NCI-H2107 treated with DMSO at 0.1 percent for 48 hours (cell line): ENCODE measurements around the gene TTR.

ENCODE experiments used
- DNase-seq: peaks from one replicate; lab custom pipeline; 2025; ENCODE audit not compliant: unreplicated experiment; lab: John Stamatoyannopoulos, UW

TTR gene

GRCh38 chr18:31614044-31614443, 22.4 kb downstream of the TTR start:
- DNase-seq: no peak

DNA sequence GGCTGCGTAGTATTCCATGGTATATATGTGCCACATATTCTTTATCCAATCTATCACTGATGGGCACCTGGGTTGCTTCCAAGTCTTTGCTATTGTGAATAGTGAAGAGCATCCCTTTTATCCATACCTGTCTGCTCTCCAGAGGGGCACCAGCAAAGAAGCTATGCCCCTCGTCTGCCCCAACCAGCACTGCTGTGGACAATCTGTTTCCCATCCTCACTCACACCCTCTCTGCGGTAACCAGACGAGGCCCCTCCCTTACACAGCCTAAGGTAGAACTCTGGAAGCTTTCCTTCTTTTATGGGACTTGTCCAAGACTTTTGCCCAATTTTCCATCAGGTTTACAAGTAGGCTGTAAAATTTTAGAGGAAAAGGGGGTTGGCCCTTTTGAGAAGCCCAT, 24.9 kb downstream of the TTR start:
- DNase-seq: no peak

GRCh38 chr18:31617031-31617717, 25.5 kb downstream of the TTR start:
- no peak for DNase-seq

DNA sequence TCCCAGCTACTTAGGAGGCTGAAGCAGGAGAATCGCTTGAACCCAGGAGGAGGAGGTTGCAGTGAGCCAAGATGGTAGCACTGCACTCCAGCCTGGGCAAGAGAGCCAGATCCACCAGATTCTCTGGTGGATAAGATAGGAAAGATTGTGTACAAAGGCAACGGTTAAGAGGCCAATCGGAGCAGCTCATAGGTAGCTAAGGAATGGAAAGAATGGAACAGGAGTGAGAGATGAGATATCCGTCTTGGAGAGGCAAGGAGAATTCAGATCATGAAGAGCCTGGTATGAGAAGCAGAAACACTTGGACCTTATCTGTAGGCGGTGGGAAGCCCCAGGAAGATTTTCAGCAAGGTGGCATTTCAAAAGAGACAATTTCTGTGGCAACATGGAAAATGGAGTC, 27.1 kb downstream of the TTR start:
- no peak for DNase-seq

DNA sequence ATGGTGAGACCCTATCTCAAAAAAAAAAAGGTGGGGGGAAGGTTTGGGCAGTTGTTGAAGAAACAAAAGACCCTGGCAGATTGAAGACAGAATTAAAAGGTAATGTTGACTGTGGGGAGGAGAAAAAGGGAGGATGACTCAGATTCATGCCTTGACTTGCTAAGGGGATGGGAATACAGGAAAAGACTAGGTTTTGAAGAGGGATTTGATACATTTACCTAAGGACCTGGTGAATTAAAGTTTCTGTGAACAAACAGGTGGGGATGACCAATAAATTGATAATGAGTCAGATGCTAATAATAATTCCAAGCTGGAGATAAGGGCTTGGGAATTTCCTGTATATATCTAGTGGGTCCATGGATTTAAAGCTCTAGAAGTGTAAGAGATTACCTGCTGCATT, 27.6 kb downstream of the TTR start:
- no peak for DNase-seq

DNA sequence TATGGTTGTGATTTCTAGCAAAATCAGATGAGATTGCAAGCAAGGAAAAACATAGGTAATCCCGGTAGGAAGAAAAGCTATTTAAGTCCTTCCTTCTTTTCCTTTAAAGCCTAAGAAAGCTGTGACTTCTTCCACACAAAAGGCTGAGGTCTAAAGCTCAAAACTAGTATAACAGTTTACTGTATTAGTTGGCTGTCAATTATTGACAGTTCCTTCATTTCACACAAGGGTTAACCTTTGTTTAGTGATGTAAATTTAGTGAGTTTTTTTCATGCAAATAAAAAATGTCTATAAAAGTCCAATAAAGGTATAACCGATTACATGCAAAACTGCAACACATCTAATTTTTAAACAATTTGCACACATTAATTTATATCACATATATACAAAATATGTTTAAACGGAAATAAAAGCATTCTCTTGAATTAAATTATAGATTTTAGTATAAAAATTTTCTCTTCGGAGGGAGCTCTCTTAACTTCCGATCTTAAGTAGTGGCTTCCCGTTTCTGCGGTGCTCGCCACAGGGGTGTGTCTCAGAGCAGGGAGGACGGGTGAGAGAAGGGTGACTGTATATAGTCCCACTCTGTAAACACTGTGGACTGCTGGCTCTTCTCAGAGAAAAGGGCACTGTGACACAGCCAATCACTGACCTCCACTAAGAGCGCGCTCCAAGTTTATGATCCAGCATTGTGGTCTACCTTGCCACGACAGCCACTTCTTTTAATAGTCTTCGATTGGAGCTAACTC, 33.4 kb downstream of the TTR start:
- DNase-seq: no peak

GRCh38 chr18:31626409-31626808, 34.7 kb downstream of the TTR start:
- no peak for DNase-seq

GRCh38 chr18:31630549-31630948, 38.9 kb downstream of the TTR start:
- DNase-seq: no peak

DNA sequence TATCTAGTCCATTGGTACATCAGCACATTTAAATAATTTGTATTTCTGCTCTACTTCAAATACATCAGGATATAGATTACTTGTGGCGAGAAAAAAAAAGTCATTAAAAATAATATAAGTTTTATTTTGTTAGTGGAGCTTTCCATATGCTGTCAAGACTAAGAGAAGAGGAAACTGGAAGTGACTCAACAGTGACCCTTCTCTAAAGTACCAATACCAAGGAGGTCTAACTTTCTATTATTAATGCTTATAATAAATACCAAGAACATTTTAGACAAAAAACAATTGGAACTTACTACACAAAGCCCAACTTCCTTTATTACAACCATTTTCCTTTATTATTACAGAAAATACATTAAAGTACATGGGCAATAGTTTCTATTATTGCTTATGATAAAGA, 39.8 kb downstream of the TTR start:
- no peak for DNase-seq

- no peak for DNase-seq
Observed at GRCh38 chr18:31632356-31632755, 40.7 kb downstream of the TTR start.

DNA sequence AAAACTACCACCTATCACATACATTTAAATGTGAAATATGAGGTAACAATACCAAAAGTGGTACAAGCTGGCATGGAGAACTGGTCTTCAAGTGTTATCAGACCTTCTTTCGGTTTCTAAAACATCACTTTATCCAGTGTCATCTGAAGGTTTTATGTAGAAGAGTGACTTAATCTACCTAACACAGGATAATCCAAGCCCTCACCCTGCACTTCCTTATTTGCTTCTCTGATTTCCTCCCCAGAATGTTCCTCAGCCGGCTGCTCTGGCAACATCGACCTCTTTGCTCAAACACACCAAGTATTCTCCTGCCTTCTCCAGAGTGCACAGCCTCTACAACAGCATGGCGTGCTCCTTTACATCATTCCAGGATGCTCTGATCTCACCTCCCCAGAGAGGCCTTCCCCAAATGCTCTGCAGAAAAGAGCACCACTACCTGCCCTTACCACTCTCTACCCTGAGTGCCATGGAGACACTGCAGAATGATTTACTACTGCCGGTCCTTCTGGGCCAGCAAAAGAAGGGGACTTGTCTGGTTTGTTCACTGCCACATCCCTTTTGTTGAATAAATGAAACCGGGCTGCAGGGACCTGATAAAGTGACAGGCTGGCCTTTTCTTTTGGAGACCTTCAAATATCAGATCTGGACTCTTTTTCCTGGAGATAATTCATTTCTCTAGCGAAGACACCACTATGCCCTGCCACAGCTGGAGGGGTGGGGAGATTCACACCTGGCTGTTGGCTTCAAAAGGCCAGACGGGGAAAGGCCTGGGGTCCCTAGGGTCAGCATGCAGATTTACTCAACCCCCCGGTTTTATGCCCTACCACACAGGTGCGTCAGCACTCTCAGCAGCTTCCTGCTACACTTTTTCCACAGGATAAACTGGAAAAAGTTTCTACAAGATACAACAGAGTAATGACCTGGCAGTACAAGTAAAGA, 42.0 kb downstream of the TTR start:
- no peak for DNase-seq

DNA sequence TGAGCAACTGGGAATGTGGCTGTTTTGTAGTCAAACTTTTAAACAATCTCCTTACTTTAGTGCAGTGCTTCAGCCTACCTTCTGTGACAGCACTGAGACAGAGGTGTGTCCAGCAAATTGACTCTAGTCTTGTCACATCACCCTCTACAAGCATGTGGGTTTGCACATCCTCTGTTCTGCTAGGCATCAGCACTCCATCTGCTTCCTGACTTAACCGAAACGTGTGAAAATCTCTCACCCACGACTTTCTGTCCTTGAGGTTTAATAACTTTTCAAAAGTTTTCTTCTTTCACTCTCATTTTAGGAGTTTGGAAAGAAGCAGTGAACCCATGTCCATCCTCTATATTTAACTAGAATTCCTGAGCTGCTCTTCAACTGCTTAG, 42.6 kb downstream of the TTR start:
- DNase-seq: no peak

DNA sequence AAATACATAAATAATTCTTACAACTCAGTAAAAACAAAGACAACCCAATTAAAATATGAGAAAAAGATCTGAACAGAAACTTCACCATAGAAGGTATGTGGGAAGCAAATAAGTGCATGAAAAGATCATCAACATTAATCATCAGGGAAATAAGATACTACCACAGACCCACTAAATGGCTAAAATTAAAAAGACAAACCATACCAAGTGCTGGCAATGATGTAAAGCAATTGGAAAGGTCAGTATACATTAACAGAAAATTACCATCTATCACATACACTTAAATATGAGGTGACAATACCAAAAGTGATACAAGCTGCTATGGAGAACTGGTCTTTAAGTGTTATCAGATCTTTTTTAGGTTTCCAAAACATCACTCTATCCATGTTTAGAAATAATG, 44.7 kb downstream of the TTR start:
- no peak for DNase-seq

GRCh38 chr18:31637445-31637844, 45.8 kb downstream of the TTR start:
- no peak for DNase-seq

DNA sequence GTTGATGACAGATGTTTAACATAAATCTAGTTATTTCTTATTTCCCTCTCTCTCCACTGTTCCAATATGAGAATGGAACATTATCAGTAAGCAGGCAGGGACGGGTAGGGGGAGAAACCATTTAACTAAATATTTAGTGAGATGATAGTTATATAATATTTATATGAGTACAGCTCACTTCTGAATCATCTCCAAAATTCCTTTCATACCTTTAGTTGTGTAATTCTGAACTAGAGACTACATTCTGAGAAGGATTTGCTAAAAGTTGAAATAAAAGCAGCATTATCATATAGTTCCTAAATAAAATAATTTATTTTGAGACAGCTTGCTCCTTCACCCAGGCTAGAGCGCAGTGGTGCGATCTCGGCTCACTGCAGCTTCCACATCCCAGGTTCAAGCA, 51.3 kb downstream of the TTR start:
- no peak for DNase-seq

- no peak for DNase-seq
Observed at GRCh38 chr18:31645411-31645810, 53.7 kb downstream of the TTR start.

- DNase-seq: no peak
Observed at GRCh38 chr18:31646332-31647126, 54.9 kb downstream of the TTR start.

DNA sequence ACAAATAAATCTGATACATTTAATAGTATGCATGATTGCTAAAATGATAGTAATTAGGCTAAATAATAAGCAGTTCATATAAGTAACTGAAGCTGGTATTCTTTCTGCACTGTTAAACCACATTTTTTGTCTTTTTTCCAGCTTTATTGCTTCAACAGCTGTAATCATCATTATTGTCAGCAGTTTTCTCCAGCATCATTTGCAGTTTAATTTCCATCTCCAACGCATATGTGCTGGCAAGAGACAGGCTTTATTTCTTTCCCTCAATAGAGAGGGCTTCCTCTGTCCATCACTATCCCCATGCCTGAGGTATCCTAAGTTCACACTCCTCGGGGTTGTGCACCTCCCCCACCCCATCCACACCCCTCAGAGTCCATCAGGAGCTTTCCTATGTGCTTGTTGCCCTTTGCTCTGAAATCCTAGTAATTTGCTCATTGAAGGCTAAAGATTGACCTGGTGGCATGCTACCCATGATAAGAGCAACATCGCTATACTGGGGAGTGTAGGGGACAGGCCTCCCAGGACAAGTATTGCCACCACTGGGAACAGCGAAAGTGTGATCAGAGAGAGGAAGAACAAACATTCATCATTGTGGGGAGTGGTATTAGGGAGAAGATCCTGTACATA, 55.6 kb downstream of the TTR start:
- DNase-seq: no peak
